KMS-11 (cell line): Measurements from ENCODE around the gene OSTM1.

Experiments
- H2AFZ ChIP-seq: fragments of 200-600 bp; sonication (generic); 2 replicates; pipeline ENCODE4 v1.6.1; 2016; ENCODE audit warnings: antibody characterized with exemption, mixed run types, low read depth
- H3K27ac ChIP-seq: fragments of 200-600 bp; sonication (generic); 2 replicates; pipeline ENCODE4 v1.6.1; 2016; ENCODE audit warnings: mild to moderate bottlenecking, mixed run types
- H3K27me3 ChIP-seq: fragments of 200-600 bp; sonication (generic); 2 replicates; pipeline ENCODE4 v1.6.1; 2017; ENCODE audit warnings: mild to moderate bottlenecking, low read depth, mixed run types, moderate library complexity; ENCODE audit not compliant: insufficient read depth
- H3K36me3 ChIP-seq: fragments of 200-600 bp; sonication (generic); 2 replicates; pipeline ENCODE4 v1.6.1; 2017; ENCODE audit warnings: mild to moderate bottlenecking, mixed run types; ENCODE audit not compliant: insufficient read depth
- H3K4me1 ChIP-seq: fragments of 200-600 bp; sonication (generic); 2 replicates; pipeline ENCODE4 v1.6.1; 2016; ENCODE audit warnings: mild to moderate bottlenecking, low read depth, mixed run types; ENCODE audit not compliant: poor library complexity, severe bottlenecking
- H3K4me2 ChIP-seq: fragments of 200-600 bp; sonication (generic); 2 replicates; pipeline ENCODE4 v1.7.0; 2016; ENCODE audit warnings: mild to moderate bottlenecking, mixed run types
- H3K4me3 ChIP-seq: fragments of 200-600 bp; sonication (generic); IDR thresholded peaks from 2 replicates; pipeline ENCODE4 v1.6.1; 2017; ENCODE audit warnings: low read depth, low read length, mixed read lengths; ENCODE audit not compliant: insufficient read depth
- H3K79me2 ChIP-seq: fragments of 200-600 bp; sonication (generic); 2 replicates; pipeline ENCODE4 v1.6.1; 2016; ENCODE audit warnings: low read depth, mixed run types; ENCODE audit not compliant: insufficient read depth
- H3K9ac ChIP-seq: fragments of 200-600 bp; sonication (generic); 2 replicates; pipeline ENCODE4 v1.6.1; 2016; ENCODE audit warnings: mild to moderate bottlenecking, mixed run types
- H4K20me1 ChIP-seq: fragments of 200-600 bp; sonication (generic); 2 replicates; pipeline ENCODE4 v1.6.1; 2016; ENCODE audit warnings: mild to moderate bottlenecking, mixed run types; ENCODE audit not compliant: insufficient read depth
- CTCF ChIP-seq: fragments of 200-600 bp; sonication (generic); conservative IDR thresholded peaks from 2 replicates; pipeline ENCODE4 v1.6.1; 2017; ENCODE audit warnings: low read depth, mild to moderate bottlenecking, antibody characterized with exemption, low read length, moderate library complexity, mixed read lengths

Gene OSTM1, protein sequence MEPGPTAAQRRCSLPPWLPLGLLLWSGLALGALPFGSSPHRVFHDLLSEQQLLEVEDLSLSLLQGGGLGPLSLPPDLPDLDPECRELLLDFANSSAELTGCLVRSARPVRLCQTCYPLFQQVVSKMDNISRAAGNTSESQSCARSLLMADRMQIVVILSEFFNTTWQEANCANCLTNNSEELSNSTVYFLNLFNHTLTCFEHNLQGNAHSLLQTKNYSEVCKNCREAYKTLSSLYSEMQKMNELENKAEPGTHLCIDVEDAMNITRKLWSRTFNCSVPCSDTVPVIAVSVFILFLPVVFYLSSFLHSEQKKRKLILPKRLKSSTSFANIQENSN

DNA sequence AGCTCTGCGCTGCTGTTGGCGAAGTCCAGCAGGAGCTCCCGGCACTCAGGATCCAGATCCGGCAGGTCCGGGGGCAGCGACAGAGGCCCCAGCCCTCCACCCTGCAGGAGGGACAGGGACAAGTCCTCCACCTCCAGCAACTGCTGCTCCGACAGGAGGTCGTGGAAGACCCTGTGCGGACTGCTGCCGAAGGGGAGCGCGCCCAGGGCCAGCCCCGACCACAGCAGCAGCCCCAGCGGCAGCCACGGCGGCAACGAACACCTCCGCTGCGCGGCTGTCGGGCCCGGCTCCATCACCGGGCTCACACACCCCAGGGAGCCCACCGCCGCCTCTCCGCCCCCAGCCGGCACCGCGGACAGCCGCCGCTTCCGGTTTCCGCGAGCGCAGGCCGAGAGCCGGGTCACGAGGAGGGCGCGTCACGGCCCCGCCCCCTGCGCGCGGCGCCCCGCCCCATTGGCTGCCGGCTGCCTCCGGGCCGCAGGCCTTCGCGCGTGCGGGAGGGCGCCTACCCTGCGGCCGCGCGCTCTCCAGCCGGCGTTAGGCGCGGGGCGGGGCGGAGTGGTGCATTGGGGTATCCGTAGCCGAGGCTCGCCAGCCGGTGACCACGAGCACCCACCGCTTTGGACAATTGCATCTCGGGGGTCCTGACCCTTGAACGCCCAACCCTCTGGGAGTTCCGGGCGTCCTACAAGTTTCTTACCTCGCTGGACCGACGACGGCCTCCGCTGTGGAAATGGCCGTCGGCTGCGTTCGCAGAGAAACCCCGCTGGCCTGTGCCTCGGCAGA, at the start of gene OSTM1:
OSTM1 (minus strand) TSS at position 383 of the 786 bp plus-strand sequence; CDS start at position 293, 90 bp downstream.
- H3K27me3 ChIP-seq = no peaks in the 10 kb centered on the region
- H4K20me1 ChIP-seq = no peaks in the 10 kb centered on the region
- no peak for TF ChIP-seq CTCF
- H3K79me2 ChIP-seq = no peaks in the 10 kb centered on the region
- peak within 1 kb of the TSS; percentile 73 for H3K4me2 ChIP-seq
- peaks cover 14% of the 10 kb centered on the region for H3K4me1 ChIP-seq
- H2AFZ ChIP-seq = peak within 1 kb of the TSS; percentile 91
- H3K4me3 ChIP-seq = no peak within 1 kb of the TSS
- H3K27ac ChIP-seq = no peak within 1 kb of the TSS
- no peaks in the 10 kb centered on the region for H3K36me3 ChIP-seq
- H3K9ac ChIP-seq = peak within 1 kb of the TSS; percentile 46; the same call in 1 of the 2 replicates

GRCh38 chr6:108123946-108124345, 49.4 kb upstream of the OSTM1 start:
- no peak overlapping the region for H3K27ac ChIP-seq
- no peak overlapping the region for H3K4me3 ChIP-seq
- no peaks in the 10 kb centered on the region for H3K36me3 ChIP-seq
- H3K4me1 ChIP-seq = no peaks in the 10 kb centered on the region
- TF ChIP-seq CTCF = no peak
- no peak overlapping the region for H3K9ac ChIP-seq
- no peak overlapping the region for H2AFZ ChIP-seq
- H4K20me1 ChIP-seq = no peaks in the 10 kb centered on the region
- no peak overlapping the region for H3K4me2 ChIP-seq
- no peaks in the 10 kb centered on the region for H3K79me2 ChIP-seq
- no peaks in the 10 kb centered on the region for H3K27me3 ChIP-seq

DNA sequence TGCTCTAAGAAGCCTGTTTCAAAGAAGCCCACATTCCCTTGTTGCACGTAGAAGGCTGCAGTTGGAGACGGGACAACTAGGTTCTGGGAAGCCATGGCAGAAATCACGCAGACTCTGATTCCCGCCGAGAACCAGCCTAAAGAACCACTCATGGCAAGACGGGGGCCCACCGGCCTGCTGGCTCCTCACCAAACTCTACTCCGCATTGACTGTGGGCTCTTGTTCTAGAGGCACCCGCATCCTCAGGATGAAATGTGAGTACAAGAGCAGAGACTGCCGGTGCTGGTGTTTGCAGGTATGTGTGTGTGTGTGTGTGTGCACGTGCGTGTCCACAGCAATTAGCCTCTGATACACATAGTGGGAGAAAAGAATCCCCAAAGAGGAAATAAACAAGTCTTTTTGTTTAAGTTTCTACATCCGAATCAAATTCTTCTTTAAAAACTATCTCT, 49.0 kb upstream of the OSTM1 start:
- H3K4me3 ChIP-seq = no peak overlapping the region
- H3K27me3 ChIP-seq = no peaks in the 10 kb centered on the region; the same call in 1 of the 2 replicates
- TF ChIP-seq CTCF = no peak
- H3K27ac ChIP-seq = no peak overlapping the region
- no peaks in the 10 kb centered on the region for H3K36me3 ChIP-seq
- H2AFZ ChIP-seq = no peak overlapping the region
- H3K4me2 ChIP-seq = no peak overlapping the region
- no peaks in the 10 kb centered on the region for H3K79me2 ChIP-seq
- no peak overlapping the region for H3K9ac ChIP-seq
- H4K20me1 ChIP-seq = no peaks in the 10 kb centered on the region
- H3K4me1 ChIP-seq = no peaks in the 10 kb centered on the region

- H2AFZ ChIP-seq = no peak overlapping the region
- no peaks in the 10 kb centered on the region for H3K36me3 ChIP-seq
- H3K4me3 ChIP-seq = no peak overlapping the region
- no peaks in the 10 kb centered on the region for H4K20me1 ChIP-seq
- no peak overlapping the region for H3K9ac ChIP-seq
- no peaks in the 10 kb centered on the region for H3K4me1 ChIP-seq
- no peak overlapping the region for H3K4me2 ChIP-seq
- no peak overlapping the region for H3K27ac ChIP-seq
- no peak for TF ChIP-seq CTCF
- H3K79me2 ChIP-seq = no peaks in the 10 kb centered on the region
- no peaks in the 10 kb centered on the region; the same call in 1 of the 2 replicates for H3K27me3 ChIP-seq
Measured at GRCh38 chr6:108121612-108122011, 47.1 kb upstream of the OSTM1 start.
